ENCODE results near the gene PDE4B. TPM values are rescaled to one million over a fixed set of nuclear protein-coding genes. Genes with fewer than 3 reads are reported as not detected.
"Not testable (repeated sequence)": the region's sequence is repeated elsewhere in the genome, so short reads cannot be mapped to it uniquely, and the experiment has no call there.

Gene PDE4B
- total RNA-seq, 2 experiments from 2014 or later, result 2.4 to 3.1 TPM

GRCh38 chr1:65872301-65872700 lies 79.6 kb downstream of the PDE4B start:
- H3K4me1 ChIP-seq (ENCODE audit: insufficient read depth, low read length, poor library complexity, severe bottlenecking), result no peaks in the 10 kb centered on the region
- no peaks in the 10 kb centered on the region for H3K36me3 ChIP-seq (ENCODE audit: insufficient read depth, low read length)
- no peaks in the 10 kb centered on the region for H3K9me3 ChIP-seq (ENCODE audit: low read length)
- CTCF ChIA-PET (ENCODE audit: unreplicated experiment), result no interaction called here
- H3K4me2 ChIP-seq (ENCODE audit: low read length), result no peak overlapping the region
- no peak overlapping the region for H3K27ac ChIP-seq (ENCODE audit: low read depth, low read length, poor library complexity, severe bottlenecking)
- no peaks in the 10 kb centered on the region for H3K9me2 ChIP-seq (ENCODE audit: insufficient read depth, low read length)
- no peak for DNase-seq (ENCODE audit: low spot score)
- H3K4me3 ChIP-seq (ENCODE audit: low read depth, low read length, poor library complexity, severe bottlenecking), result no peak overlapping the region
- no peak for TF ChIP-seq EZH2phosphoT487 (IDR thresholded peaks at IDR 0.05; ENCODE audit: borderline replicate concordance, low read depth, low read length)
- no peak for TF ChIP-seq CTCF (conservative IDR thresholded peaks at IDR 0.05; ENCODE audit: low read length)
- H3K79me2 ChIP-seq (ENCODE audit: insufficient read depth, low read depth, low read length), result no peaks in the 10 kb centered on the region
- no peak overlapping the region for H2AFZ ChIP-seq (ENCODE audit: low read length)
- intact Hi-C loops (cut with micrococcal nuclease; ENCODE audit: unreplicated experiment), result no loop called here
- POLR2A ChIA-PET, result no interaction called here
- no peaks in the 10 kb centered on the region for H4K20me1 ChIP-seq (ENCODE audit: insufficient read depth, low read length)
- no TSS peak for BruUV-seq (replicated peaks)

GRCh38 chr1:65878342-65878741 lies 85.6 kb downstream of the PDE4B start:
- H4K20me1 ChIP-seq (ENCODE audit: insufficient read depth, low read length); H3K9me3 ChIP-seq (ENCODE audit: low read length); H3K9me2 ChIP-seq (ENCODE audit: insufficient read depth, low read length); CTCF ChIA-PET (ENCODE audit: unreplicated experiment); H3K4me3 ChIP-seq (ENCODE audit: low read depth, low read length, poor library complexity, severe bottlenecking); H3K4me1 ChIP-seq (ENCODE audit: insufficient read depth, low read length, poor library complexity, severe bottlenecking); intact Hi-C loops (cut with micrococcal nuclease; ENCODE audit: unreplicated experiment); H3K79me2 ChIP-seq (ENCODE audit: insufficient read depth, low read depth, low read length); DNase-seq (ENCODE audit: low spot score); BruUV-seq (replicated peaks); H2AFZ ChIP-seq (ENCODE audit: low read length); H3K4me2 ChIP-seq (ENCODE audit: low read length); H3K27ac ChIP-seq (ENCODE audit: low read depth, low read length, poor library complexity, severe bottlenecking); H3K36me3 ChIP-seq (ENCODE audit: insufficient read depth, low read length): not testable (repeated sequence)
- POLR2A ChIA-PET, result interaction anchor here (0.8 kb wide), 1 partner anchor 11 kb away, joined by 5 read pairs; no protein-coding TSS in a partner anchor

GRCh38 chr1:65880611-65881010 lies 87.9 kb downstream of the PDE4B start:
- H3K4me1 ChIP-seq (ENCODE audit: insufficient read depth, low read length, poor library complexity, severe bottlenecking), result no peaks in the 10 kb centered on the region
- no peaks in the 10 kb centered on the region for H3K9me3 ChIP-seq (ENCODE audit: low read length)
- no peak overlapping the region for H3K4me3 ChIP-seq (ENCODE audit: low read depth, low read length, poor library complexity, severe bottlenecking)
- no TSS peak for BruUV-seq (replicated peaks)
- no peaks in the 10 kb centered on the region for H4K20me1 ChIP-seq (ENCODE audit: insufficient read depth, low read length)
- no peaks in the 10 kb centered on the region for H3K79me2 ChIP-seq (ENCODE audit: insufficient read depth, low read depth, low read length)
- no peak overlapping the region for H3K27ac ChIP-seq (ENCODE audit: low read depth, low read length, poor library complexity, severe bottlenecking)
- H3K36me3 ChIP-seq (ENCODE audit: insufficient read depth, low read length), result no peaks in the 10 kb centered on the region
- no peak for DNase-seq (ENCODE audit: low spot score)
- POLR2A ChIA-PET, result no interaction called here
- intact Hi-C loops (cut with micrococcal nuclease; ENCODE audit: unreplicated experiment), result no loop called here
- CTCF ChIA-PET (ENCODE audit: unreplicated experiment), result no interaction called here
- H3K4me2 ChIP-seq (ENCODE audit: low read length), result no peak overlapping the region
- no peak overlapping the region for H2AFZ ChIP-seq (ENCODE audit: low read length)
- H3K9me2 ChIP-seq (ENCODE audit: insufficient read depth, low read length), result no peaks in the 10 kb centered on the region
- no peak for TF ChIP-seq CTCF (conservative IDR thresholded peaks at IDR 0.05; ENCODE audit: low read length)
- TF ChIP-seq EZH2phosphoT487 (IDR thresholded peaks at IDR 0.05; ENCODE audit: borderline replicate concordance, low read depth, low read length), result no peak
